AG04450 (cell line): ENCODE measurements around the gene HABP2. TPM values are rescaled to one million over a fixed set of nuclear protein-coding genes. Genes with fewer than 3 reads are reported as not detected.

Source experiments
- CTCF ChIA-PET: fragments of 300-600, 350-600 bp; formaldehyde crosslinking; extraction: SDS; loops from one replicate; lab custom pipeline; 2022; ENCODE audit warnings: antibody characterized with exemption, inconsistent platforms; lab: Charles Lee
- POLR2A ChIA-PET: fragments of 350-600 bp; formaldehyde crosslinking; extraction: SDS; loops from one replicate; lab custom pipeline; 2021; ENCODE audit warnings: antibody characterized with exemption, inconsistent platforms; lab: Yijun Ruan, JAX
- DNase-seq: peaks from one replicate; pipeline ENCODE4 v3.0.0-alpha.2; 2011; ENCODE audit warnings: low read depth, low spot score
- H3K27ac ChIP-seq: one replicate; pipeline ENCODE4 v1.5.1; 2012; ENCODE audit warnings: low read depth, low read length, control low read depth
- H3K27me3 ChIP-seq: one replicate; pipeline ENCODE4 v1.6.0; 2012; ENCODE audit warnings: low read length; ENCODE audit not compliant: control insufficient read depth, insufficient read depth
- H3K4me3 ChIP-seq: 2 replicates; pipeline ENCODE4 v1.5.1; 2011; ENCODE audit warnings: mild to moderate bottlenecking, low read depth, low read length, control low read depth
- H3K9me3 ChIP-seq: 2 replicates; pipeline ENCODE4 v1.5.1; 2012; ENCODE audit warnings: low read length; ENCODE audit not compliant: control insufficient read depth, insufficient read depth
- polyA plus RNA-seq: library from polyadenylated mRNA; depleted of rRNA; stranded (reverse); fragments of >200 nt; gene quantifications from 2 replicates; pipeline ENCODE4 v1.2.3, GENCODE V29; 2011; rRNA removed
- TF ChIP-seq, protein P1 (sequence below): IDR thresholded peaks from 2 replicates; pipeline ENCODE4 v1.5.1; 2011; ENCODE audit warnings: low read depth, low read length, control low read depth, inconsistent platforms

HABP2 gene
- polyA plus RNA-seq, 1 experiment, result not detected

DNA sequence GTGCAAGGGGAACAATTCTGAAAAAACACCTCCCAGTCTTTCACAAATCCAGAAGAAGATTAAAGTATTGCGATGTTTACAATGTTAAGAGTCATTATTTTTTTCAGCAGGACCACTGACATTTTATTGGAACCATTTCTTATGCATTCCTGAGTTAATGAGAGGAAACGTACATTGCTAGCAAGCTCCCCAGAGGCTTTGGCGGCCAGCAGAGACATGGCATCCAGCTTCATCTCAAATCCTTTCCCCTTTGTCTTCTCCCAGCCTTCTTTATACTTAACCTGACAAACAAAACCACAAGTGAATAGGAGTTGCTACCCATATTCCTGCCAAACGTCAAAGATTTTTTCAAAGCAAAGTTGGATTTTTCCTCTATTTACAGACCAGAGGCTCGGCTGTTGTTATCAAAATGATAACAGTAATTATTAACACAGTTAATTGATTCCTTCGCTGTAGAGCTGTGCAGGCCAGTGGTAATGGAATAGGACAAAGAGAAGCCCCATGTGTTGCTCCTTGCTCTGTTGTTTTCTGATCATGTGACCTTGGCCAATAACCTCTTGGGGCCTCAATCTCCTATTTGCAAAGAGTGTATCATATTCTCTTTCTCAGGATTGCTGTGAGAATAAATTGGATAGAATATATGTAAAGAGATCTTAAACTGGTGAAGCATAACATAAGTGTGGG is 79.0 kb downstream of the HABP2 start:
- H3K27ac ChIP-seq, result no peak overlapping the region
- ChIA-PET POLR2A (no interaction called here), CTCF (no interaction called here)
- no peak for DNase-seq
- no peak overlapping the region for H3K4me3 ChIP-seq
- TF ChIP-seq, protein P1, sequence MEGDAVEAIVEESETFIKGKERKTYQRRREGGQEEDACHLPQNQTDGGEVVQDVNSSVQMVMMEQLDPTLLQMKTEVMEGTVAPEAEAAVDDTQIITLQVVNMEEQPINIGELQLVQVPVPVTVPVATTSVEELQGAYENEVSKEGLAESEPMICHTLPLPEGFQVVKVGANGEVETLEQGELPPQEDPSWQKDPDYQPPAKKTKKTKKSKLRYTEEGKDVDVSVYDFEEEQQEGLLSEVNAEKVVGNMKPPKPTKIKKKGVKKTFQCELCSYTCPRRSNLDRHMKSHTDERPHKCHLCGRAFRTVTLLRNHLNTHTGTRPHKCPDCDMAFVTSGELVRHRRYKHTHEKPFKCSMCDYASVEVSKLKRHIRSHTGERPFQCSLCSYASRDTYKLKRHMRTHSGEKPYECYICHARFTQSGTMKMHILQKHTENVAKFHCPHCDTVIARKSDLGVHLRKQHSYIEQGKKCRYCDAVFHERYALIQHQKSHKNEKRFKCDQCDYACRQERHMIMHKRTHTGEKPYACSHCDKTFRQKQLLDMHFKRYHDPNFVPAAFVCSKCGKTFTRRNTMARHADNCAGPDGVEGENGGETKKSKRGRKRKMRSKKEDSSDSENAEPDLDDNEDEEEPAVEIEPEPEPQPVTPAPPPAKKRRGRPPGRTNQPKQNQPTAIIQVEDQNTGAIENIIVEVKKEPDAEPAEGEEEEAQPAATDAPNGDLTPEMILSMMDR, result no peak
- H3K9me3 ChIP-seq, result no peaks in the 10 kb centered on the region
- no peaks in the 10 kb centered on the region for H3K27me3 ChIP-seq

Other genes with a start within 250 kb of the HABP2 start
- gene NRAP, start 111.0 kb downstream of the HABP2 start, polyA plus RNA-seq, result not detected in 2 replicates
- gene CASP7, start 126.9 kb downstream of the HABP2 start, polyA plus RNA-seq, result 28.6 and 33.7 TPM in 2 replicates
- gene PLEKHS1, start 198.6 kb downstream of the HABP2 start, polyA plus RNA-seq, result not detected in 2 replicates